NCI-H1417 (cell line): ENCODE data around the gene GSX2.

ENCODE experiments used
- DNase-seq, 3 experiments: peaks; one replicate each; lab custom pipeline; 2025; lab: John Stamatoyannopoulos, UW

Gene GSX2

GRCh38 chr4:54077812-54078211, 22.2 kb upstream of the GSX2 start:
- no peak for DNase-seq

- DNase-seq = no peak
These were observed 17.8 kb upstream of the GSX2 start for GRCh38 chr4:54082168-54082567.

- no peak for DNase-seq
These were observed 14.7 kb upstream of the GSX2 start for GRCh38 chr4:54085284-54085683.

- no peak for DNase-seq
These were observed 10.1 kb upstream of the GSX2 start for GRCh38 chr4:54089875-54090274.

GRCh38 chr4:54090404-54090803, 9.6 kb upstream of the GSX2 start:
- DNase-seq = no peak

- DNase-seq = no peak
These were observed 8.9 kb upstream of the GSX2 start for GRCh38 chr4:54090804-54091623.

- DNase-seq = peak; percentile 86 to 93 (median 88)
These were observed 8.1 kb upstream of the GSX2 start for GRCh38 chr4:54091637-54092404.

- no peak for DNase-seq
These were observed 7.3 kb upstream of the GSX2 start for GRCh38 chr4:54092405-54093323.

- DNase-seq = no peak
These were observed 6.4 kb upstream of the GSX2 start for GRCh38 chr4:54093324-54094240.

- no peak for DNase-seq
These were observed 5.5 kb upstream of the GSX2 start for GRCh38 chr4:54094451-54094850.

GRCh38 chr4:54095110-54095825, 4.7 kb upstream of the GSX2 start:
- no peak for DNase-seq

GRCh38 chr4:54096295-54096962, 3.5 kb upstream of the GSX2 start:
- DNase-seq = no peak

- DNase-seq = no peak
These were observed 2.8 kb upstream of the GSX2 start for GRCh38 chr4:54097152-54097551.

- DNase-seq = peak in 2 of 3 experiments; percentile 30 to 43
These were observed 1.6 kb upstream of the GSX2 start for GRCh38 chr4:54098375-54098774.

GRCh38 chr4:54099287-54099747, 646 bp upstream of the GSX2 start:
- peak in 2 of 3 experiments; percentile 33 to 55 for DNase-seq

- DNase-seq = peak in 2 of 3 experiments; percentile 52 to 61
These were observed 729 bp downstream of the GSX2 start for GRCh38 chr4:54100595-54101189.

- peak; percentile 12 to 74 (median 73) for DNase-seq
These were observed 1.5 kb downstream of the GSX2 start for GRCh38 chr4:54101190-54102041.

GRCh38 chr4:54102531-54103106, 2.7 kb downstream of the GSX2 start:
- no peak for DNase-seq
